ENCODE measurements around the gene DHRS2. TPM values are rescaled to one million over a fixed set of nuclear protein-coding genes. Genes with fewer than 3 reads are reported as not detected.

The DHRS2 gene
- total and polyA plus RNA-seq, 2 of the 13 experiments (the other 11 are each of a cell fraction or from before 2014, with no cell fraction given) = 1,621 to 3,021 TPM

DNA sequence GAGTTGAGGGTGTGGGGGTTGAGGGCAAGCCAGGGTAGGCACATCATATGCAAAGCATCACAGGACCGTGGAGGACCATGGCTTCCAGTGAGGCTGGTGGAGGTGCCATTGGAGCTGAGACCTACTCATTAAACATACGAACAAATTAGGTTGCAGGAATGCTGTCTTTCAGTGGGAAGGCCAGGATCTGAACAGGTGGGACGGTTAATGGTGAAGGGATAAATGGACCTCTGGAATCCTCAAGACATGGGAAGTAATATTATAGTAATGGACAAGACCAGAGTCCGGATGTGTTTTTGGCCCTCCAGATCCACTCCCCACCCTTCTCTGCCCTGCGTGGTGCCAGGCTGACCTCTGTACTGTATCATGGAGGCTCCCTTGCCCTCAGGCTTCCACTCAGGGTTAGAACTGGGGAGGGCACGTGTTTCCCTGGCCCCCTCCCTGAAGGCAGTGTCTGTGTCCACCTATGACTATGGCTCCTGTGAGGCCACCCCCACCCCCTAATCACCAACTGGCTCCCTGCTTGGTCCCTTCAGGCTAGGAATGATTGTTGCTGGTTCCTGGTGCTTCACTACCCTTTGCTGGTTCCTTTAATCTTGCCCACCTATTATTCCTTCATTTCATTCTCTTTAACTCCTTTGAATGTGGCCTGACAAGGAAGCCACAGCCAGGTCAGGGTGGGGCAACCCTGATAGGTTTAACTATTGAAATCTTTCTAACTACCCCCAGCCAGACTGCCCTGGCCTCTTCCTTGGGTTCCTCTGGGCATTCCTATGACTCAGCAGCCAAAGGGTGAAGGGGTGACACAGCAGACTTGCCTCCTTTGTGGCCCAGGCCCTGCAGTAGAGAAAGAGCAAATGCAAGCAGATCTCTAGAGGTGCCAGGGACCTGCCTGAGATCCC, 10.7 kb downstream of the DHRS2 start (continued):
- TF ChIP-seq ATF2 (CRISPR knock-in tag; IDR thresholded peaks at IDR 0.05) (peak; percentile 60; the same call in 1 of the 2 replicates), KLF13 (CRISPR knock-in tag; IDR thresholded peaks at IDR 0.05) (peak; percentile 83; the same call in 1 of the 2 replicates), BORCS8-MEF2B (CRISPR knock-in tag; IDR thresholded peaks at IDR 0.05) (peak; percentile 77), HNF4G (IDR thresholded peaks at IDR 0.05; ENCODE audit: borderline replicate concordance, low read depth, low read length) (0 out of 2 replicates have a peak, but pooled peaks have one; percentile 36), HNF4G (CRISPR knock-in tag; IDR thresholded peaks at IDR 0.05; ENCODE audit: borderline replicate concordance, low read depth) (no peak; the same call in 1 of the 2 replicates), ZNF333 (CRISPR knock-in tag; IDR thresholded peaks at IDR 0.05; ENCODE audit: borderline replicate concordance) (0 out of 2 replicates have a peak, but pooled peaks have one; percentile 78), ZNF691 (CRISPR knock-in tag; IDR thresholded peaks at IDR 0.05; ENCODE audit: borderline replicate concordance, low read depth) (0 out of 2 replicates have a peak, but pooled peaks have one; percentile 58), ZNF282 (IDR thresholded peaks at IDR 0.05; ENCODE audit: partially characterized antibody) (no peak), ZNF7 (CRISPR knock-in tag; IDR thresholded peaks at IDR 0.05) (no peak; the same call in 1 of the 2 replicates), NFRKB (IDR thresholded peaks at IDR 0.05) (no peak), HNRNPLL (IDR thresholded peaks at IDR 0.05; ENCODE audit: low read depth, low read length, poor library complexity, severe bottlenecking) (no peak), ATF7 (IDR thresholded peaks at IDR 0.05) (no peak), ATF7 (CRISPR knock-in tag; IDR thresholded peaks at IDR 0.05) (peak; percentile 47; the same call in 1 of the 2 replicates), ZNF253 (CRISPR knock-in tag; IDR thresholded peaks at IDR 0.05; ENCODE audit: borderline replicate concordance) (peak; percentile 65; the same call in 1 of the 2 replicates), ZNF761 (CRISPR knock-in tag; conservative IDR thresholded peaks at IDR 0.05) (peak; percentile 48; the same call in 1 of the 2 replicates), KDM5A (IDR thresholded peaks at IDR 0.05; ENCODE audit: borderline replicate concordance, low read length) (no peak), HDAC2 (CRISPR knock-in tag; IDR thresholded peaks at IDR 0.05) (no peak)
- TF ChIP-seq, protein P1, sequence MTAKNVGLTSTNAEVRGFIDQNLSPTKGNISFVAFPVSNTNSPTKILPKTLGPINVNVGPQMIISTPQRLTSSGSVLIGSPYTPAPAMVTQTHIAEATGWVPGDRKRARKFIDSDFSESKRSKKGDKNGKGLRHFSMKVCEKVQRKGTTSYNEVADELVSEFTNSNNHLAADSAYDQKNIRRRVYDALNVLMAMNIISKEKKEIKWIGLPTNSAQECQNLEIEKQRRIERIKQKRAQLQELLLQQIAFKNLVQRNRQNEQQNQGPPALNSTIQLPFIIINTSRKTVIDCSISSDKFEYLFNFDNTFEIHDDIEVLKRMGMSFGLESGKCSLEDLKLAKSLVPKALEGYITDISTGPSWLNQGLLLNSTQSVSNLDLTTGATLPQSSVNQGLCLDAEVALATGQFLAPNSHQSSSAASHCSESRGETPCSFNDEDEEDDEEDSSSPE (CRISPR knock-in tag; IDR thresholded peaks at IDR 0.05) = 0 out of 2 replicates have a peak, but pooled peaks have one; percentile 24
- TF ChIP-seq, protein P2, sequence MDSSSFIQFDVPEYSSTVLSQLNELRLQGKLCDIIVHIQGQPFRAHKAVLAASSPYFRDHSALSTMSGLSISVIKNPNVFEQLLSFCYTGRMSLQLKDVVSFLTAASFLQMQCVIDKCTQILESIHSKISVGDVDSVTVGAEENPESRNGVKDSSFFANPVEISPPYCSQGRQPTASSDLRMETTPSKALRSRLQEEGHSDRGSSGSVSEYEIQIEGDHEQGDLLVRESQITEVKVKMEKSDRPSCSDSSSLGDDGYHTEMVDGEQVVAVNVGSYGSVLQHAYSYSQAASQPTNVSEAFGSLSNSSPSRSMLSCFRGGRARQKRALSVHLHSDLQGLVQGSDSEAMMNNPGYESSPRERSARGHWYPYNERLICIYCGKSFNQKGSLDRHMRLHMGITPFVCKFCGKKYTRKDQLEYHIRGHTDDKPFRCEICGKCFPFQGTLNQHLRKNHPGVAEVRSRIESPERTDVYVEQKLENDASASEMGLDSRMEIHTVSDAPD (CRISPR knock-in tag; IDR thresholded peaks at IDR 0.05) = peak; percentile 48; the same call in 1 of the 2 replicates
- TF ChIP-seq, protein P3, sequence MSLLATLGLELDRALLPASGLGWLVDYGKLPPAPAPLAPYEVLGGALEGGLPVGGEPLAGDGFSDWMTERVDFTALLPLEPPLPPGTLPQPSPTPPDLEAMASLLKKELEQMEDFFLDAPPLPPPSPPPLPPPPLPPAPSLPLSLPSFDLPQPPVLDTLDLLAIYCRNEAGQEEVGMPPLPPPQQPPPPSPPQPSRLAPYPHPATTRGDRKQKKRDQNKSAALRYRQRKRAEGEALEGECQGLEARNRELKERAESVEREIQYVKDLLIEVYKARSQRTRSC (CRISPR knock-in tag; IDR thresholded peaks at IDR 0.05; ENCODE audit: low read depth) = no peak

Measured in HepG2 (cell line).